ENCODE results near the gene SRPK2.

SRPK2 gene

DNA sequence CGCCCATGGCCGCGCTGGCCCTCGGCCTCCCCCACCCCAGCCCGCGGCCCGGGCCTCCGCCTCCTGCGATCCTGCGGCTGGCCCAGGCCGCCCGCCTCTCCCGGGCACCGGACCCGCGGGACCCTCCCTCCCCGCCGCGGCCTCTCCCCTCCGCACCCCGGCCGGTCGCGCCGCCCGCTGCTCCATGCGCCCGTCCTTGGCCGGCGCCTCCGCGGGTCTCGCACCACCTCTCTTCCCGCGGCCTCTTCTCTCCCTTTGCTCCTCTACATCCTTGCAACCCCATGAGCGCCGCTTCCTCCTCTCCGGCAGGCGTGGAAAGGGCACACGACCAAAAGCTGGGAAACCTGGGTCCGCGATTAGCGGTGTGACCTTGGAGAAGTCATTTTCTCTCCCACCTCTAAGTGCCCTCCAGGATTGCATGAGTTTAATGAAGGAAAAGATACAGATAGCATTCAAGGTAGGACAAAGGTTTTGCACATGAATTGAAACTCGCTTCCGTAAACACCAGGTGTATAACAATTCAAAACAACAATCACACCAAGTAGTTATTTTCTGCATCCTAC is 448 bp upstream of the SRPK2 start:
- no peak for DNase-seq (ENCODE audit: extremely low read depth, low read depth)
- TF ChIP-seq, protein P1, sequence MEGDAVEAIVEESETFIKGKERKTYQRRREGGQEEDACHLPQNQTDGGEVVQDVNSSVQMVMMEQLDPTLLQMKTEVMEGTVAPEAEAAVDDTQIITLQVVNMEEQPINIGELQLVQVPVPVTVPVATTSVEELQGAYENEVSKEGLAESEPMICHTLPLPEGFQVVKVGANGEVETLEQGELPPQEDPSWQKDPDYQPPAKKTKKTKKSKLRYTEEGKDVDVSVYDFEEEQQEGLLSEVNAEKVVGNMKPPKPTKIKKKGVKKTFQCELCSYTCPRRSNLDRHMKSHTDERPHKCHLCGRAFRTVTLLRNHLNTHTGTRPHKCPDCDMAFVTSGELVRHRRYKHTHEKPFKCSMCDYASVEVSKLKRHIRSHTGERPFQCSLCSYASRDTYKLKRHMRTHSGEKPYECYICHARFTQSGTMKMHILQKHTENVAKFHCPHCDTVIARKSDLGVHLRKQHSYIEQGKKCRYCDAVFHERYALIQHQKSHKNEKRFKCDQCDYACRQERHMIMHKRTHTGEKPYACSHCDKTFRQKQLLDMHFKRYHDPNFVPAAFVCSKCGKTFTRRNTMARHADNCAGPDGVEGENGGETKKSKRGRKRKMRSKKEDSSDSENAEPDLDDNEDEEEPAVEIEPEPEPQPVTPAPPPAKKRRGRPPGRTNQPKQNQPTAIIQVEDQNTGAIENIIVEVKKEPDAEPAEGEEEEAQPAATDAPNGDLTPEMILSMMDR (IDR thresholded peaks at IDR 0.05; ENCODE audit: low read depth, low read length): no peak

DNA sequence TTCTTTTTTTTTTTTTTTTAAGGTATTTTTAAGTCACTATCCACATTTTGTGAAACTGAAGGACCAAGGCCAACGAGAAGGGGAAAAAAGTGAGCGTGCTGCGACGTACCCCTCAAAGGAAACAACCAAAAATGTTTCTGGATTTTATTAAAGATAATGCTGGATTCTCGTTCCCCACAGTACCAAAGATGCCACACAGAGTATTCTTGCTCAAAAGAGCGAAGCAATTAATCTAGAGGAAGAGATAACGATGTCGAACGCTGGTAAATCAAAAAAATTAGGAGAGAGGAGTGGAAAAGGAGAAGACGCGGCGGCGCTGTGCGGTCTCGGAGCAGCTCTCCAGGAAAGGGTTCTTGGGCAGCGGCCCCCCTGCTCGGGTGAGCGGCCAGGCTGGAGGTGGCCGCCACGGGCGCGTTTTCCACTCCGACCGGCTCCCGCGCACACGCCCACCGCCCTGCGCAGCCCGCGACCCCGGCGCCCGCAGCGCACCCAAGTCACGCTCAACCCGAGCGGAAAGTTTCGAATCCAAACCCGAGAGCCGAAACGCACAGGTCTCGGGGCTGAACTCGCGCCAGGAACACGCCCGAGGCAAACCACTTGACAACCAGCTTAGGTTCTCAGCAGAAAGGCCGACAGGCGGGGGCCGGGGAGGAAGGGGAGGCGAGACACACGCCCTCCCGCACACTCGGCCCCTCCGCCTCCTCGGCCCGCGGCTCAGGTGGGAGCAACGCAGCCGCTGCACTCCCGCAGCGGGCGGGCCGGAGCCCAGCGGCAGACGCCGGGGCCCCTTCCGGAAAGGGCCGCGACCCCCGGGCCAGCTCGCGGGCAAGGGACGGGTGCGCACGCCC is 989 bp downstream of the SRPK2 start:
- peak; percentile 4 for DNase-seq (ENCODE audit: extremely low read depth, low read depth)
- TF ChIP-seq, protein P1 (IDR thresholded peaks at IDR 0.05; ENCODE audit: low read depth, low read length): peak; percentile 5

DNA sequence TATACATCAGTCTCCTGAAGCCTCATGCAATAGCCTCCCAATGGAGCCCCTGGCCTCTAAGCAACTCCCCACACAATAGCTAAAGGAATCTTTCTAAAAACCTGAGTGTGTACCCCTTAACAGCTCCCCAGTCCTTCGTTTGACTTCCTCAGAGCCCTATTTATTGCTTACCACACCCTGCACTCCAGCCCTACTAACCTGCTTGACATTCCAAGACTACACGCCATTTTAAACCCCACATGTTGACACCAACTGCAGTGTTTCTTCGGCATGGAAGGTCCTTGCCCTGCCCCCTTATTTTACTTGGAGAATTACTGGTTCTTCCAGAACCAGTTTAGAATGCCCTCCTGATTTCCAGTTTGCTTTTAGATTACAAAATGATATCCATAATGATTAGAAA is 10.8 kb downstream of the SRPK2 start:
- TF ChIP-seq, protein P1 (IDR thresholded peaks at IDR 0.05; ENCODE audit: low read depth, low read length): no peak
- DNase-seq (ENCODE audit: extremely low read depth, low read depth): no peak

DNA sequence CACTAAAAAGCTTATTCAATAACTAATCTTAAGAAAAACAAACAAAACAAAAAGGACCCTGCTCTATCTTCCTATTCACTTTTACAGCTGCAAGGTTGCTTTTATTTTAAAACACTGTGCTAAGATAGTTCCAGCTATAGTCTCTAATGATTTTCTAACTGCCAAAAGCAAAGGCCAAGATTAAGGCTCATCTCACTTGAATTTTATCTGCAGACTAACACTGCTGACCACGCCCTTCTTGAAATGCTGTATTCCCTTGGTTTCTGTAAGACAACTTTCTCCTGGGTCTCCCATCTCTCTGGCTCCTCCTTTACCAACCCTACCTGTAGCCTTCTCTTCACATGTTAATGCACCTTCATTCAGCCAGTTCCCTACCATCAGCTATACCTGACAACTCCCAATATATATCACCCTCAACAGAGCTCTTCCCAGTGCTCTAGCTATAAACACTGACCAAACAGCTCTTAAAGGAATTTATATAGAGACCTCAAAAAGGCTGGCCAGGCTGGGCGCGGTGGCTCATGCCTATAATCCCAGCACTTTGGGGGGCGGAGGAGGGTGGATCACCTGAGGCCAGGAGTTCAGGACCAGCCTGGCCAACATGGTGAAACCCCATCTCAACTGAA is 11.7 kb downstream of the SRPK2 start:
- TF ChIP-seq, protein P1 (IDR thresholded peaks at IDR 0.05; ENCODE audit: low read depth, low read length): no peak
- no peak for DNase-seq (ENCODE audit: extremely low read depth, low read depth)

DNA sequence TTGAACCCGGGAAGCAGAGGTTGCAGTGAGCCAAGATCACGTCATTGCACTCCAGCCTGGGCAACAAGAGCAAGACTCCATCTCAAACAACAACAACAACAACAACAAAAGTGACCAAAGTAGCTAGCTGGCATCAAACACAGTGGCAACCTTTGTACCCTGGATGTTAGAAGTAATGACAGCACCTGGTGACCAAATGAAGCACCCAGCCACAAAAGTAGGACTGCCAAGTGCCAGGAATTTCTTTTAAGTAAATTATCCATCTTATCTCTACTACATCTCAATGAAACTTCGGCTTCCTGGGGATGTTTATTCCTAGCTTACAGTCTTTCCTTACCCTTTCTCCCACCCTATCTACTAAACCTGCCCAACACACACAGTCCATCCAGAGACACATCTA is 18.8 kb downstream of the SRPK2 start:
- TF ChIP-seq, protein P1 (IDR thresholded peaks at IDR 0.05; ENCODE audit: low read depth, low read length): no peak
- no peak for DNase-seq (ENCODE audit: extremely low read depth, low read depth)

DNA sequence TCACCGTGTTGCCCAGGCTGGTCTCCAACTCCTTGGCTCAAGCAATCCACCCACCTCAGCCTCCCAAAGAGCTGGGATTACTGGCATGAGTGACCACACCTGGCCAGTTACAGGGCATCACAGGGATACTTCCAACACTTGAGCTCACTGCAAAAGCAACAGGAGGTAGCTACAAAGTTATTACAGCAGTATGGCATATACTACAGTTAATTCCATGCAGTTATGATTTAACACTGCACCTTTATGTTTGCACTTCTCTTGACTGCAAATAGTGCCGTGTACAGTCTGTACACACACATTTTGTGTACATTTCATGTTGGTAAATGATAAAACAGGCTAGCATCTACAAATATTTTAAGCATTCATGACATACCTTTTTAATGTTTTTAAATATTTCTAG is 21.3 kb downstream of the SRPK2 start:
- TF ChIP-seq, protein P1 (IDR thresholded peaks at IDR 0.05; ENCODE audit: low read depth, low read length): no peak
- no peak for DNase-seq (ENCODE audit: extremely low read depth, low read depth)

All from AG09319 (cell line).